ENCODE measurements around the gene ERGIC1.

ERGIC1 gene

GRCh38 chr5:172887692-172888091 is 53.6 kb downstream of the ERGIC1 start:
- H3K4me1 ChIP-seq (ENCODE audit: low read depth, poor library complexity, severe bottlenecking), result no peaks in the 10 kb centered on the region
- no peak overlapping the region for H3K4me2 ChIP-seq
- no peaks in the 10 kb centered on the region for H4K20me1 ChIP-seq (ENCODE audit: insufficient read depth)
- TF ChIP-seq CTCF (conservative IDR thresholded peaks at IDR 0.05; ENCODE audit: low read depth, low read length), result no peak
- H3K27me3 ChIP-seq (ENCODE audit: insufficient read depth, low read depth), result no peaks in the 10 kb centered on the region
- H2AFZ ChIP-seq (ENCODE audit: low read depth), result no peak overlapping the region
- H3K27ac ChIP-seq, result no peak overlapping the region
- H3K9ac ChIP-seq, result no peak overlapping the region
- peaks cover 5% of the 10 kb centered on the region; the same call in 1 of the 2 replicates for H3K79me2 ChIP-seq (ENCODE audit: insufficient read depth, low read depth)
- H3K36me3 ChIP-seq (ENCODE audit: insufficient read depth), result no peaks in the 10 kb centered on the region
- no peak overlapping the region for H3K4me3 ChIP-seq (IDR thresholded peaks at IDR 0.05; ENCODE audit: insufficient read depth, low read depth, low read length)

GRCh38 chr5:172890659-172891058 is 56.6 kb downstream of the ERGIC1 start:
- Histone ChIP-seq H3K9ac (no peak overlapping the region), H3K36me3 (ENCODE audit: insufficient read depth) (no peaks in the 10 kb centered on the region), H3K4me2 (no peak overlapping the region), H3K27me3 (ENCODE audit: insufficient read depth, low read depth) (no peaks in the 10 kb centered on the region), H3K4me3 (IDR thresholded peaks at IDR 0.05; ENCODE audit: insufficient read depth, low read depth, low read length) (no peak overlapping the region), H3K4me1 (ENCODE audit: low read depth, poor library complexity, severe bottlenecking) (no peaks in the 10 kb centered on the region), H4K20me1 (ENCODE audit: insufficient read depth) (no peaks in the 10 kb centered on the region), H3K27ac (no peak overlapping the region), H3K79me2 (ENCODE audit: insufficient read depth, low read depth) (peaks cover 5% of the 10 kb centered on the region; the same call in 1 of the 2 replicates), H2AFZ (ENCODE audit: low read depth) (no peak overlapping the region)
- no peak for TF ChIP-seq CTCF (conservative IDR thresholded peaks at IDR 0.05; ENCODE audit: low read depth, low read length)

- Histone ChIP-seq H3K4me1 (ENCODE audit: low read depth, poor library complexity, severe bottlenecking) (no peaks in the 10 kb centered on the region), H4K20me1 (ENCODE audit: insufficient read depth) (no peaks in the 10 kb centered on the region), H3K36me3 (ENCODE audit: insufficient read depth) (no peaks in the 10 kb centered on the region)
These were observed 57.8 kb downstream of the ERGIC1 start for GRCh38 chr5:172891716-172892421.

GRCh38 chr5:172892713-172893112 is 58.7 kb downstream of the ERGIC1 start:
- H3K27ac ChIP-seq, result no peak overlapping the region
- no peaks in the 10 kb centered on the region for H3K79me2 ChIP-seq (ENCODE audit: insufficient read depth, low read depth)
- H3K9ac ChIP-seq, result no peak overlapping the region
- no peak overlapping the region for H2AFZ ChIP-seq (ENCODE audit: low read depth)
- no peak overlapping the region for H3K4me2 ChIP-seq
- H3K27me3 ChIP-seq (ENCODE audit: insufficient read depth, low read depth), result no peaks in the 10 kb centered on the region
- no peaks in the 10 kb centered on the region for H3K36me3 ChIP-seq (ENCODE audit: insufficient read depth)
- no peak overlapping the region for H3K4me3 ChIP-seq (IDR thresholded peaks at IDR 0.05; ENCODE audit: insufficient read depth, low read depth, low read length)
- H4K20me1 ChIP-seq (ENCODE audit: insufficient read depth), result no peaks in the 10 kb centered on the region
- H3K4me1 ChIP-seq (ENCODE audit: low read depth, poor library complexity, severe bottlenecking), result no peaks in the 10 kb centered on the region
- TF ChIP-seq CTCF (conservative IDR thresholded peaks at IDR 0.05; ENCODE audit: low read depth, low read length), result no peak

More at GRCh38 chr5:172891716-172892421, 57.8 kb downstream of the ERGIC1 start:
- no peak for TF ChIP-seq CTCF (conservative IDR thresholded peaks at IDR 0.05; ENCODE audit: low read depth, low read length)
- Histone ChIP-seq H3K27me3 (ENCODE audit: insufficient read depth, low read depth) (no peaks in the 10 kb centered on the region), H3K9ac (no peak overlapping the region), H3K79me2 (ENCODE audit: insufficient read depth, low read depth) (no peaks in the 10 kb centered on the region), H2AFZ (ENCODE audit: low read depth) (no peak overlapping the region), H3K4me2 (no peak overlapping the region), H3K4me3 (IDR thresholded peaks at IDR 0.05; ENCODE audit: insufficient read depth, low read depth, low read length) (no peak overlapping the region), H3K27ac (no peak overlapping the region)

All from KMS-11 (cell line).